ENCODE results near the gene ATF4.
A peak's percentile ranks its signal among the peaks of the same experiment; 100 is the strongest.
"Not testable (repeated sequence)": the region's sequence is repeated elsewhere in the genome, so short reads cannot be mapped to it uniquely, and the experiment has no call there.

The ATF4 gene

DNA sequence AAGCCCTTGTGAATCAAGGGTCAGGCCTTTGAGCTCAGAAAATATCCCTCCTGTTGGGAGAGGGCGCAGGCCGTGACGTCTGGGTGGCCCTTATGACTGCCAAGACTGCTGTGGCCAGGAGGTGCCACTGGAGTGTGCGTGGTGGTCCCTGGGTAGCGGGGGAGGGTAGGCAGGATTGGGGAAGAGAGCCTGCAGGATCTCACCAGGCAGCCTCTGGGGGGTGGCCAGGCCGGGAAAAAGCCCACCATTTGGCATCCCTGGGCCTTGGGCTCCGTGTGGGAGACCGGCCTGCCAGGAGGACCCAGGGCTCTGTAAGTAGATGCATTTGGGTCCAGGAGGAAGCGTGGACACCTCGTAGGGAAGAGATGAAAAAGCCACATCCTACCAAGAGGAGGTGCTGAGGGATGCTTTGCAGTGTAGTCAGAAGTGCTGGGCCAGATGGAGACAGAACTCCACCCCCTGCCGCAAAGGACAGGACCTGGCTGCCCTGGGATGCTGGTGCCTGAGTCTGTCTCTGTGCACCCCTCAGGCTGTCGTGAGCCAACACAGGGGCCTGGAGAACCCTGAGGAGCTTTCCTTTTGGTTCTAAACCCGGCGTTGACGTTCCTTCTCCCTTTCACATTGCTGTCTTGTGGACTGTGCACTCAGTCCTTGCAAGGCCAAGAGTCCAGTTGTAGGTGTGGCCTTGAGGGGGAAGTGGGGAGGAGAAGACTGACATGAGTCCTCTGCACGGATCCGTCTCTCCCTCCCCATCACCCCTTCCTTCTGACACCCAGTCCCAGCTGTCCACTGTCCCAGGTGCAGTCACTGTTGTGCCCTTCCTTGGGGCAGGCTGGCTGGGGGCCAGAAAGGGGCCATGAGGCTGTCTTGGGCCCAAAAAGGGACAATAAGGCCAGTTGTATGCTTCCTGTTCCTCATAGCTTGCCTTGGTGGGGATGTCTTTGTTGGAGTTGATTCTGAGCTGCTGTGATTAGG is 31.0 kb upstream of the ATF4 start:
- DNase-seq: no peak

DNA sequence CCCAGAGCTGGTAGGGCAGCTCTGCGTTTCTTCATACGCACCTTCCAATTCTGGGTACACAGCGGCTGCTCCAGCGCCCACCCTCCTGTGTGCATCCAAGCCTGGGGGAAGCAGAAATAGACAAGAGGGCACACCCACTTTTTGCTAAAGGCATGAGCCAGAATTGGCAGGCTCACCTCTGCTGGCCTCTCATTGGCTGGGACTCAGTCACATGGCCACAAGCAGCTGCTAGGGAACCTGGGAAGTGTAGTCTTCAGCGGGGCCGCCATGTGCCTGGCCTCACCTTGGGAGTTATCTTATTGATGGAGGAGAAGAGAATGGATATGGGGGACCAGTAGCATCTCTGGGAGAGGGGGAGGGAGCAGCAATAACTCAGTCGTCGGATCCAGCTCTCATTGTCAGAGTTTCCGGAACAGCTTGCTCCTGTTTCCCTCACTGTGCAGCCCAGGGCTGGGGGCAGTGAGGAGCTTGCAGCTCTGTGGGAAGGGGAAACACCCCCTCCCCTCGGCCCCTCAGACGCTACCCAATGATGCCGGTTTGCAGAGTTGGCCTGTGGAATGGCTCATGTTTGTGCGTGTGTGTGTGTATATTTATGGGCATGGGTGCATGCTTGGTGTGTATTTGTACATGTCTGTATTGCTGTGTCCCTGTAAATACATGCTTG is 30.1 kb upstream of the ATF4 start:
- peak; percentile 90 for DNase-seq

GRCh38 chr22:39490966-39491680 is 29.2 kb upstream of the ATF4 start:
- no peak for DNase-seq

DNA sequence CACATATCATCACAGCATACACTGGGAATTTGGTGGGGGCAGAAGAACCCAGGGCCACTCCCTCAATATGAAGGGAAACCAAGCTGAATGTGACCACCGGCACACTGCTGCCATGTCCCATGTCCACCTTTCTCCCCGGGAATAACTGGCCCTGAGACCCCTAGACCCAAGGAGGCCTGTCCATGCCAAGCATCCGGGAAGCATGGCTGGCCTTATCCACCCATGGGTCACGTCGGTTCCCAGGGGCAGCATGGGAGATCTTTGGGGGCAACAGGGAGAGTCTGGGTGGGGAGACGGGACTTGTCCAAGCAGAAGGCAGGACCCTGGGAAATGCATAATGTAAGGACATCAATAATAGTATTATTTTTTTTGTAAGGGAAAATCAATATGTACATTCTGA is 28.7 kb upstream of the ATF4 start:
- no peak for DNase-seq

- no peak for DNase-seq
These were observed 28.2 kb upstream of the ATF4 start for GRCh38 chr22:39492186-39492585.

- no peak for DNase-seq
These were observed 26.6 kb upstream of the ATF4 start for GRCh38 chr22:39493759-39494158.

GRCh38 chr22:39494471-39495120 is 25.8 kb upstream of the ATF4 start:
- no peak for DNase-seq

DNA sequence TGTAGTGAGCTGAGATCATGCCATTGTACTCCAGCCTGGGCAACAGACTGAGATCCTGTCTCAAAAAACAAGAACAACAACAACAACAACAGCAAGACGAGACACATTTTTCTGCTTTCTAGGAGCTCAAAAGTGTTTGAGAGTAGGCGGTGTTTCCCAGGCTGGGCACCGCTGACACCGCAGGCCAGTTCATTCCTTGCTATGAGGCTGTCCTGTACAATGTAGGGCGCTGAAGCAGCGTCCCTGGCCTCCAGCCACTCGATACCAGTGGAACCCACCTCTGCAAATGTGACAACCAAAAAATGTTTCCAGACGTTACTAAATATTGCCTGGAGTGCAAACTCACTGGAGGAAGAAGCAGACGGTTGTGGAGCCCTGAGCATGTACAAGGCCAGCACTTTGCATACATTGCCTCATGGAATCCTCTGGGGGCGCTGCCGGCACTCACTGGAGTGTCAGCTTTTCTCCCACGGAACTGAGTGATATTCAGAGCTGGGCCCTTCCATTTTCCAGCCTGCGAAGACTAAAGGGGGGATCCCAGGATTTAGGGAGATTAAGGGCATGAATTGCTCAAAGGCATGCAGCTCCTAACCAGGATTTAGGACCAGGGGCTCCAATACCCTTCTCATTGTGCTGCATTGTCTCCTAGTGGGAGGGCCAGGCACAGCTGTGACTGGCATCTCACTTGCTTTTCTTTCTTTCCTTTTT is 24.1 kb upstream of the ATF4 start:
- DNase-seq: peak; percentile 53

DNA sequence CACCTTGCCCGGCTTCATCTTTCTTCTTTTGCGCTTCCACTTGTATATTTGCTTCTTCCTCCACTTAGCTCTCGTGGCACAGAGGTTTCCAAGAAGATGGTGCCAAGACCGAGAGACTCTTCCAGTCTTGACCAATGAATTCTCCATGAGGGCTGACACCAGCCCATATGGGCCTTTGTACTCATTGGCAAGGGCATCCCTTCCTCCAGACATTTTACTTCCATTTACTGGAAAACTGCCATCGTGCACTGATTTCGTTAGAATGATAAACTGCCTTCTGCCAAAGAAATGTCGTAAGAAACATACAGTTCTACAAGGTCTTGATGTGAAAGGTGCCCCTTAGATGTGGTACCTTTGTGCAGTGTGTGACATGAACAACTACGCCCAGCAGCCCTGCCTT is 22.9 kb upstream of the ATF4 start:
- no peak for DNase-seq

DNA sequence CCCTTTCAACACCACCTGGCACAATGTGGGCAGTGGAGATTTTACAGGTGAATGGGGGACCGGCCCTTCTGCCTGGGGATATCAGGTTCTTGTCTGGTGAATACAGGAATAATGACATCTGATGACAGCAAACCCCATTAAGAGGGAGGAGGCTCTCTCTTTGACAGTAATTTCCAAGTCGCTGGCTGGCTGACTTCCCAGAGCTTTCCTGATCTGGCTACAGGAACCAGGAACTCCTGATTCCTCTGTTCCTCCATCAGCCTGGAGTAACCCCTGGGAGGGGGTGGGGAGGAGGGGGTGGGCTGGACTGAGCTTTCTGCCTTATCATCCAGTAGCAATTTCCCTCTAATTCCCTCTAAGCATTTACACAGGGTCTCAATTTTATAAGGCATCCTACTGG is 22.0 kb upstream of the ATF4 start:
- DNase-seq: no peak

- DNase-seq: no peak
These were observed 21.6 kb upstream of the ATF4 start for GRCh38 chr22:39498802-39499201.

GRCh38 chr22:39500101-39500500 is 20.3 kb upstream of the ATF4 start:
- no peak for DNase-seq

DNA sequence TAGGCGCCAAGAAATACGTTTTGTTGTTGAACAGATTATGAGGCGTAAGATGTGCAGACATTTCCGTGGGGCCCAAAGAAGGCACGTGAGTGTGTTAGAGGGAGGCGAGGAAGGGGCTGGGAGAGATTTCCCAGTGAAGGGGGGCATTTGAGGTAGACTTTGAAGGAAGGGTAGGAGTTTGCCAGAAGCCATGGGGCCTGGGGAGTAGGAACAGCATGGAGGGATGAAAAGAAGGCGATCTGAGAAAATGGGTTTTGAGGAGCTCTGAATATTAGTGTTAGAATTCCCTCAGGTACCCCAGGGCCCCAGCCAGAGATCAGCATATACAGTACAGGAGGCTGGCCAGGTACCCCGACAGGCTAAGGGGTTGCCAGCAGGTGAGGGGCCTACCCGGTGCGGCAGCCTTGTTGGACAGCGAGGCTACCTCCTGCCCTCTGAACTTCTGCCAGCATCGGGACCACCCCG is 18.7 kb upstream of the ATF4 start:
- no peak for DNase-seq

GRCh38 chr22:39502109-39502788 is 18.1 kb upstream of the ATF4 start, which contains the start of gene MIEF1:
TSS of gene MIEF1 (plus strand) at chr22:39502290. CDS start at chr22:39511295, 9,005 bp downstream.
- DNase-seq: peak; percentile 93

DNA sequence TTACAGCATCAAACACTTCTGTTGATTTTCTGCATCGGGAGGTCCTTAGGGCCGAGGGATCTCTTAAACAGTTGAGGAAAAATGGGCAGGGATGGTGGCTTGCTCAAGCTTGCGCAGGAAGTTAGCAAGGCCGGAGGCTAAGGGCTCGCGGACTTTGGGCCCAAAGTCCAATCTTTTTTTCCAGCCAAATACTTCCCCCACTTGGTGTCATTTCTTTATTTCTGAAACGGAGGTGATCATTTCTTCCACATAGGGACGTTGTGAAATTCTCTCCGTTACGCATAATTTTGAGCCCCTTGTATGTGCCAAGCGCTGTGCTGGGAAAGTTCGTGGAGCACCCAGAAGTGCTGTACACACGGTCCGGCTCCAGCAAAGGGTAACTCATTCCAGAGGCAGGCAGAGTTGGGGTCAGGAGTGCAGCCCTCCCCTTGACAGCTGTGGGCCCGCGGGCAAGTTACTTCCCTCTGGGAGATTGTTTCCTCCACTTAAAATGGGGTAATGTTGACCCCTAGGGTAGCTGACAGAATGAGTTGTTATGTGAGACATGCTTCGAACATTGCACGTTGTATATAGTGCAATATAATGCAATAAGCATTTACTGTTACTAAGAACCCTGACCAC is 17.5 kb upstream of the ATF4 start:
- DNase-seq: no peak

GRCh38 chr22:39503630-39504029 is 16.7 kb upstream of the ATF4 start:
- DNase-seq: no peak

GRCh38 chr22:39504071-39504470 is 16.3 kb upstream of the ATF4 start:
- no peak for DNase-seq

DNA sequence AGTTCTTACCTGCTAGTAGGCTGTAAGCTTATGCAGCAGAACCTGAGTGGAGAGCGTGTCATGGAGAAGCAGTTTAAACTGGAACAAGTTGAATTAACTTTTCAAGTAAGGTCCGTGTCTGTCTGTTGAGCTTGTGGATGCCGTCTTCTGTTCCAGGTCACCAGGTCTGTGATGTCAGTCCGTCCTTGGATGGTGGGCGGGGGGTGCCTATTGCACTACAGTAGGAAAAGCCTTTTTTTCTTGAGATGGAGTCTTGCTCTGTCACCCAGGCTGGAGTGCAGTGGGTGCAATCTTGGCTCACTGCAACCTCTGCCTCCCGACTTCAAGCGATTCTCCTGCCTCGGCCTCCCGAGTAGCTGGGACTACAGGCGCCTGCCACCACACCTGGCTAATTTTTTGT is 13.3 kb upstream of the ATF4 start:
- not testable (repeated sequence) for DNase-seq

GRCh38 chr22:39508393-39508792 is 12.0 kb upstream of the ATF4 start:
- DNase-seq: no peak

GRCh38 chr22:39510529-39511149 is 9.7 kb upstream of the ATF4 start:
- no peak for DNase-seq

- DNase-seq: no peak
These were observed 9.1 kb upstream of the ATF4 start for GRCh38 chr22:39511226-39511625.

Measured in CD4-positive, alpha-beta T cell treated with Interleukin-21 for 1 hour (primary cell).